HUDEP-2 (cell line): Measurements from ENCODE around the gene MMP24.
A peak's percentile ranks its signal among the peaks of the same experiment; 100 is the strongest.

Source experiments
- DNase-seq, 76 experiments: peaks; one replicate each; lab custom pipeline; 2025; ENCODE audit not compliant: unreplicated experiment in 76 of 76; lab: John Stamatoyannopoulos, UW

The MMP24 gene

GRCh38 chr20:35215066-35215956 is 11.2 kb upstream of the MMP24 start:
- DNase-seq: no peak

GRCh38 chr20:35216541-35216940 is 9.9 kb upstream of the MMP24 start:
- DNase-seq: no peak

GRCh38 chr20:35223941-35224340 is 2.5 kb upstream of the MMP24 start:
- DNase-seq: no peak

GRCh38 chr20:35224536-35224935 is 2.0 kb upstream of the MMP24 start:
- DNase-seq: no peak

GRCh38 chr20:35225319-35226125 is 968 bp upstream of the MMP24 start:
- no peak for DNase-seq

GRCh38 chr20:35226884-35227681 is 593 bp downstream of the MMP24 start:
- peak in 38 of 76 experiments; percentile 2 to 53 (median 14) for DNase-seq

GRCh38 chr20:35232575-35232974 is 6.1 kb downstream of the MMP24 start:
- DNase-seq: no peak

- no peak for DNase-seq
Observed at GRCh38 chr20:35235881-35236280, 9.4 kb downstream of the MMP24 start.

GRCh38 chr20:35237486-35237885 is 11.0 kb downstream of the MMP24 start:
- DNase-seq: no peak

- no peak for DNase-seq
Observed at GRCh38 chr20:35238170-35238569, 11.7 kb downstream of the MMP24 start.

- DNase-seq: no peak
Observed at GRCh38 chr20:35238735-35239134, 12.2 kb downstream of the MMP24 start.

- DNase-seq: no peak
Observed at GRCh38 chr20:35240083-35240810, 13.8 kb downstream of the MMP24 start.

- no peak for DNase-seq
Observed at GRCh38 chr20:35240811-35241293, 14.4 kb downstream of the MMP24 start.

- no peak for DNase-seq
Observed at GRCh38 chr20:35243317-35243716, 16.8 kb downstream of the MMP24 start.

GRCh38 chr20:35243986-35244385 is 17.5 kb downstream of the MMP24 start:
- DNase-seq: no peak

- DNase-seq: no peak
Observed at GRCh38 chr20:35246723-35247122, 20.2 kb downstream of the MMP24 start.

GRCh38 chr20:35248641-35249475 is 22.4 kb downstream of the MMP24 start:
- DNase-seq: no peak

GRCh38 chr20:35251613-35251940 is 25.1 kb downstream of the MMP24 start:
- no peak for DNase-seq

GRCh38 chr20:35252037-35252461 is 25.6 kb downstream of the MMP24 start:
- DNase-seq: no peak
